IPS-18a (cell line): ENCODE data around the gene DIP2C.
"Not testable (repeated sequence)": the region's sequence is repeated elsewhere in the genome, so short reads cannot be mapped to it uniquely, and the experiment has no call there.

Experiments
- H3K27ac ChIP-seq: one replicate; pipeline ENCODE4 v1.5.1; 2013; ENCODE audit warnings: low read length
- H3K27me3 ChIP-seq: one replicate; pipeline ENCODE4 v1.6.1; 2013; ENCODE audit warnings: mild to moderate bottlenecking, low read length; ENCODE audit not compliant: control insufficient read depth, insufficient read depth
- H3K36me3 ChIP-seq: one replicate; pipeline ENCODE4 v1.6.1; 2013; ENCODE audit warnings: low read depth, low read length; ENCODE audit not compliant: control insufficient read depth
- H3K4me1 ChIP-seq: one replicate; pipeline ENCODE4 v1.6.1; 2013; ENCODE audit warnings: low read depth, low read length; ENCODE audit not compliant: control insufficient read depth
- H3K4me3 ChIP-seq: one replicate; pipeline ENCODE4 v1.5.1; 2013; ENCODE audit warnings: low read length
- H3K9ac ChIP-seq: one replicate; pipeline ENCODE4 v1.6.1; 2013; ENCODE audit warnings: mild to moderate bottlenecking, low read length, moderate library complexity
- H3K9me3 ChIP-seq: one replicate; pipeline ENCODE4 v1.6.1; 2013; ENCODE audit warnings: low read depth, low read length; ENCODE audit not compliant: control insufficient read depth

DIP2C gene

GRCh38 chr10:301536-301935 is 387.9 kb downstream of the DIP2C start:
- H3K4me1 ChIP-seq: peaks cover 4% of the 10 kb centered on the region
- no peaks in the 10 kb centered on the region for H3K36me3 ChIP-seq
- H3K27ac ChIP-seq: no peak overlapping the region
- no peak overlapping the region for H3K4me3 ChIP-seq
- H3K9me3 ChIP-seq: no peaks in the 10 kb centered on the region
- no peaks in the 10 kb centered on the region for H3K27me3 ChIP-seq
- H3K9ac ChIP-seq: no peak overlapping the region

- not testable (repeated sequence) for H3K9ac ChIP-seq, H3K27ac ChIP-seq, H3K36me3 ChIP-seq, H3K4me3 ChIP-seq, H3K9me3 ChIP-seq, H3K4me1 ChIP-seq, H3K27me3 ChIP-seq
Measured at GRCh38 chr10:300580-300979, 388.9 kb downstream of the DIP2C start.

GRCh38 chr10:299969-300368 is 389.5 kb downstream of the DIP2C start:
- Histone ChIP-seq H3K9me3 (no peaks in the 10 kb centered on the region), H3K9ac (no peak overlapping the region), H3K27ac (no peak overlapping the region), H3K4me1 (no peaks in the 10 kb centered on the region), H3K4me3 (no peak overlapping the region), H3K36me3 (no peaks in the 10 kb centered on the region), H3K27me3 (no peaks in the 10 kb centered on the region)

- Histone ChIP-seq H3K9ac (no peak overlapping the region), H3K36me3 (no peaks in the 10 kb centered on the region), H3K4me3 (no peak overlapping the region), H3K27me3 (no peaks in the 10 kb centered on the region), H3K9me3 (no peaks in the 10 kb centered on the region), H3K4me1 (no peaks in the 10 kb centered on the region), H3K27ac (no peak overlapping the region)
Measured at GRCh38 chr10:299512-299911, 390.0 kb downstream of the DIP2C start.

GRCh38 chr10:298033-298432 is 391.4 kb downstream of the DIP2C start:
- Histone ChIP-seq H3K9me3 (no peaks in the 10 kb centered on the region), H3K27ac (no peak overlapping the region), H3K36me3 (no peaks in the 10 kb centered on the region), H3K4me3 (no peak overlapping the region), H3K9ac (no peak overlapping the region), H3K27me3 (no peaks in the 10 kb centered on the region), H3K4me1 (no peaks in the 10 kb centered on the region)

GRCh38 chr10:297567-297966 is 391.9 kb downstream of the DIP2C start:
- Histone ChIP-seq H3K36me3 (no peaks in the 10 kb centered on the region), H3K9ac (no peak overlapping the region), H3K9me3 (no peaks in the 10 kb centered on the region), H3K27me3 (no peaks in the 10 kb centered on the region), H3K27ac (no peak overlapping the region), H3K4me1 (no peaks in the 10 kb centered on the region), H3K4me3 (no peak overlapping the region)

- Histone ChIP-seq H3K27me3 (no peaks in the 10 kb centered on the region), H3K4me3 (no peak overlapping the region), H3K9ac (no peak overlapping the region), H3K9me3 (no peaks in the 10 kb centered on the region), H3K27ac (no peak overlapping the region), H3K4me1 (no peaks in the 10 kb centered on the region), H3K36me3 (no peaks in the 10 kb centered on the region)
Measured at GRCh38 chr10:293636-294035, 395.8 kb downstream of the DIP2C start.

GRCh38 chr10:290026-290725 is 399.3 kb downstream of the DIP2C start:
- Histone ChIP-seq H3K9me3 (no peaks in the 10 kb centered on the region), H3K27me3 (no peaks in the 10 kb centered on the region), H3K4me1 (no peaks in the 10 kb centered on the region), H3K4me3 (no peak overlapping the region), H3K36me3 (no peaks in the 10 kb centered on the region), H3K9ac (no peak overlapping the region), H3K27ac (no peak overlapping the region)

- H3K9me3 ChIP-seq: no peaks in the 10 kb centered on the region
- no peak overlapping the region for H3K27ac ChIP-seq
- no peaks in the 10 kb centered on the region for H3K27me3 ChIP-seq
- no peaks in the 10 kb centered on the region for H3K4me1 ChIP-seq
- no peaks in the 10 kb centered on the region for H3K36me3 ChIP-seq
- no peak overlapping the region for H3K4me3 ChIP-seq
- no peak overlapping the region for H3K9ac ChIP-seq
Measured at GRCh38 chr10:289581-289980, 399.9 kb downstream of the DIP2C start.

GRCh38 chr10:288316-289200 is 400.9 kb downstream of the DIP2C start:
- no peaks in the 10 kb centered on the region for H3K4me1 ChIP-seq
- H3K27ac ChIP-seq: no peak overlapping the region
- no peaks in the 10 kb centered on the region for H3K36me3 ChIP-seq
- no peak overlapping the region for H3K9ac ChIP-seq
- no peak overlapping the region for H3K4me3 ChIP-seq
- H3K9me3 ChIP-seq: no peaks in the 10 kb centered on the region
- H3K27me3 ChIP-seq: no peaks in the 10 kb centered on the region

GRCh38 chr10:287814-288213 is 401.7 kb downstream of the DIP2C start:
- Histone ChIP-seq H3K4me1 (no peaks in the 10 kb centered on the region), H3K36me3 (no peaks in the 10 kb centered on the region), H3K9me3 (no peaks in the 10 kb centered on the region), H3K9ac (no peak overlapping the region), H3K27ac (no peak overlapping the region), H3K4me3 (no peak overlapping the region), H3K27me3 (no peaks in the 10 kb centered on the region)
